Breast epithelium (tissue), 4 donors: ENCODE measurements around the gene INPP5J. TPM values are rescaled to one million over a fixed set of nuclear protein-coding genes. Genes with fewer than 3 reads are reported as not detected.

Source experiments
- DNase-seq, 2 donors: peaks; one replicate each; pipeline ENCODE4 v3.0.0-alpha.2; 2019; ENCODE audit warnings: low spot score in 2 of 2
- H3K27ac ChIP-seq, 2 donors: fragments of 200-600 bp; sonication (generic) in 1 of 2; one replicate each; pipeline ENCODE4 v1.5.1; 2016 to 2019; ENCODE audit warnings: mild to moderate bottlenecking in 1 of 2
- H3K27me3 ChIP-seq, 2 donors: fragments of 200-600 bp; sonication (generic) in 1 of 2; one replicate each; pipeline versions ENCODE4 v1.5.1 to v1.6.0; 2017 to 2019; ENCODE audit warnings: control low read depth in 1 of 2, mild to moderate bottlenecking in 1 of 2
- H3K36me3 ChIP-seq: fragments of 200-600 bp; one replicate; pipeline ENCODE4 v1.5.1; 2019
- H3K4me1 ChIP-seq, 2 donors: fragments of 200-600 bp; sonication (generic); one replicate each; pipeline ENCODE4 v1.5.1; 2016 to 2019; ENCODE audit warnings: control low read depth in 1 of 2
- H3K4me3 ChIP-seq, 3 donors: fragments of 200-600 bp; sonication (generic); 1 replicate in 2 of 3; 2 replicates in 1 of 3; pipeline ENCODE4 v1.5.1; 2016 to 2019; ENCODE audit warnings: mild to moderate bottlenecking in 3 of 3, moderate library complexity in 2 of 3
- H3K9me3 ChIP-seq, 2 donors: fragments of 200-600 bp; sonication (generic) in 1 of 2; one replicate each; pipeline ENCODE4 v1.5.1; 2016 to 2019; ENCODE audit warnings: control low read depth in 1 of 2
- CTCF ChIP-seq, 3 donors: fragments of 450-650 bp; IDR thresholded peaks; one replicate each; pipeline ENCODE4 v1.5.1; 2016 to 2017; ENCODE audit warnings: antibody characterized with exemption in 3 of 3, mild to moderate bottlenecking in 3 of 3, moderate library complexity in 3 of 3
- POLR2A ChIP-seq: fragments of 450-650 bp; IDR thresholded peaks from one replicate; pipeline ENCODE4 v1.6.1; 2016; ENCODE audit warnings: antibody characterized with exemption, mild to moderate bottlenecking, moderate library complexity
- POLR2AphosphoS5 ChIP-seq, 3 donors: sonication (generic); formaldehyde crosslinking; IDR thresholded peaks; one replicate each; pipeline ENCODE4 v1.6.1; 2017; ENCODE audit warnings: antibody characterized with exemption in 3 of 3
- intact Hi-C: fragments of 100-400 bp; cut with DNase I; formaldehyde crosslinking; loops from one replicate; pipeline ENCODE4 v1.15.1; 2023; ENCODE audit warnings: low total_unique reads
- total RNA-seq, 3 donors: library from RNA; depleted of rRNA; stranded (reverse); fragments of >200 nt; gene quantifications; one replicate each; pipeline ENCODE4 v1.1.0, GENCODE V29; 2016

The INPP5J gene
- total RNA-seq, 3 donors from 2014 or later = 7.5 to 15.2 TPM; not detected in 1

DNA sequence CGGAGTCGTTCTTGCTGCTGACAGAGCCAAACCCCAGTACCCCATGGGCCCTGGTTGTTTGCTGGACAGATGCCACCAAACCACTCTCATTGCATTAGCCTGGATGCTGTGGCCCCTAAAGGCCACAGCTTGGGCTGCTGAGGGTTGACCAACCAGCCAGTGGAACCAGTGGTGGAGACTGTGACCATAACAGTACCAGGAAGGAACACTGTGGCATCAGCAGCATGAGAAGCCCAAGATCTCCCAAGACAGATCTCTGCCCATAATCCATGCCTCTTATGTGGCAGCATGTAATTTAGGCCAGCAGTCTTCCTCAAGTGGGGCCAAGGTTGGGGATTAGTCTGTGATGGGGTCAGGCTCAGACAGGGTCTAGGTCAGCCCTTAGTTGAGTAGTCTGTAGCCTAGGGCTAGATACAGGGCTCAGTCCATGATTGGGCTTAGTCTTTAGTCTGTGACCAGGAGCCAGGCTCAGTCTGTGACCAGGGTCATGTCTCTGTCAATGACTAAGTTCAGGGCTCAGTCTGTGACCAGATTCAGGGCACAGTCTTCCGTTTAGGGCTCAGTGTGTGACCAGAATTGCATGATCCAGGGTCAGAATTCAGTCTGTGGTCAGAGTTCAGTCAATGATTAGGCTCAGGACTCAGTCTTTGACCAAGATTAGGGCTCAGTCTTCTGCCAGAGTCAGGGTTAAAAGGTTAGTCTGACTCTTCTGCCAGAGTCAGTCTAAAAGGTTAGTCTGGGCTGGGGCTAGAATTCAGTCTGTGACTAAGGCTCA is 4.5 kb upstream of the INPP5J start:
- Histone ChIP-seq H3K9me3 (no peaks in the 10 kb centered on the region), H3K4me3 (no peak overlapping the region), H3K27me3 (no peaks in the 10 kb centered on the region), H3K27ac (no peak overlapping the region), H3K36me3 (no peaks in the 10 kb centered on the region), H3K4me1 (peaks cover 3 to 7% of the 10 kb centered on the region in 2 donors)
- intact Hi-C loops = no loop called here
- DNase-seq = no peak
- TF ChIP-seq POLR2A = no peak
- no peak for TF ChIP-seq CTCF (IDR thresholded peaks at IDR 0.05)
- no peak for TF ChIP-seq POLR2AphosphoS5 (IDR thresholded peaks at IDR 0.05)

DNA sequence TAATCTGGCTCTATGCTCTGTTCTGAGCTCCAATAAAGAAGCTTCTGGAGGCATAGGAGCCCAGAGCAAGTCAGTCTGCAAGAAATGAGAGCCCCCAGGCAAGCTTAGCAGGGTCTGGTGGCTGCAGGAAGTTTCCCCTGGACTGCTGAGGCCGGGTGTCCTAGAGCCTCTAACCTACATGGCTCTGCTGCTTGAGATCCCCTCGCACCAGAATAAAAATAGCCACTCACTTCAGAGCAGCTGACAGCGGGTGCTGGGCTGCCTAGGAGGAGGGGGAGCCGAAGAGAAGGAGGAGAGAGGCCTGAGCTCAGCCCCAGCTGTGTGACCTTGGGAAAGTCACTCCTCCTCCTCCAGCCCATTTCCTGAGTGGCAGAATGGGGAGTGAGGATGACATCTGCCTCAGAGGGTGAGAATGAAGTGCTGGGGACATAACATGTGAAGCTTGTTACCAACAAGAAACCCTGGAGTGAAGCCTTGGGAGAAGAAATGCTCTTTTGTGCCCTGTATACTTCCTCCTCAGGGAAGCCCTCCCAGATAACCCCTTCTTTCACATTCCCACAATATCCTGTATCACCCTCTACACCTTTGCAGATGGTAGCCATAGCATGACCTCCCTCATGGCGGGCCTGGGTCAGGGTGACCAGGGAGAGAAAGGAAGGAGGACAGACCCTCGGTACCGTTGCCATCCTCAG is 3.6 kb upstream of the INPP5J start:
- no peaks in the 10 kb centered on the region for H3K9me3 ChIP-seq
- no peak overlapping the region for H3K27ac ChIP-seq
- H3K36me3 ChIP-seq = no peaks in the 10 kb centered on the region
- H3K4me3 ChIP-seq = no peak overlapping the region
- peaks cover 3 to 7% of the 10 kb centered on the region in 2 donors for H3K4me1 ChIP-seq
- no peak for TF ChIP-seq POLR2A
- TF ChIP-seq CTCF (IDR thresholded peaks at IDR 0.05) = no peak
- no peak for TF ChIP-seq POLR2AphosphoS5 (IDR thresholded peaks at IDR 0.05)
- H3K27me3 ChIP-seq = no peaks in the 10 kb centered on the region
- intact Hi-C loops = no loop called here
- DNase-seq = no peak

GRCh38 chr22:31120230-31120629 is 2.5 kb upstream of the INPP5J start:
- Histone ChIP-seq H3K27ac (no peak overlapping the region), H3K9me3 (no peaks in the 10 kb centered on the region), H3K4me3 (no peak overlapping the region), H3K4me1 (peaks cover 3 to 7% of the 10 kb centered on the region in 2 donors), H3K27me3 (no peaks in the 10 kb centered on the region), H3K36me3 (no peaks in the 10 kb centered on the region)
- TF ChIP-seq POLR2A (no peak), CTCF (IDR thresholded peaks at IDR 0.05) (no peak), POLR2AphosphoS5 (IDR thresholded peaks at IDR 0.05) (no peak)
- intact Hi-C loops = no loop called here
- DNase-seq = no peak

- Histone ChIP-seq H3K4me1 (peaks cover 3 to 7% of the 10 kb centered on the region in 2 donors), H3K27ac (no peak overlapping the region), H3K27me3 (no peaks in the 10 kb centered on the region), H3K4me3 (no peak overlapping the region), H3K36me3 (no peaks in the 10 kb centered on the region), H3K9me3 (no peaks in the 10 kb centered on the region)
- intact Hi-C loops = no loop called here
- DNase-seq = no peak
- TF ChIP-seq CTCF (IDR thresholded peaks at IDR 0.05) (no peak), POLR2AphosphoS5 (IDR thresholded peaks at IDR 0.05) (no peak), POLR2A (no peak)
These were observed 2.1 kb upstream of the INPP5J start for GRCh38 chr22:31120642-31121041.

DNA sequence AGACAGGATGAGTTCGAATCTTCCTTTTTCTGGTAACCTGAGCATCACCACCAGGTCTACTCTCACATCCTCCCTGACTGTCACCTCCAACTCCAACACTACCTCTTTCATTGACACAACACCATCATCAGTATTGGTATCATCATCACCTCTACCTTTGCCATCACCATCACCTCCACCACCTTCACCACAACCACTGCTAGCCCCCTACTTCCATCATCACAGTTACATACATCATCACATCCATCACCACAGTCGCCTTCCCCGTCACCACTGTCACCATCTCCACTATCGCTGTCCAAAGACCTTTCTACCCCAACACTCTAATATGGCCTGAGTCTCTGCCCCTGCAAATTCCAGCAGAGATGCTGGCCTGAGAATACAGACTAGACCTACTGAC is 1.4 kb upstream of the INPP5J start:
- no peak for TF ChIP-seq POLR2A
- no peak for TF ChIP-seq CTCF (IDR thresholded peaks at IDR 0.05)
- TF ChIP-seq POLR2AphosphoS5 (IDR thresholded peaks at IDR 0.05) = no peak
- Histone ChIP-seq H3K4me1 (peaks cover 3 to 7% of the 10 kb centered on the region in 2 donors), H3K27me3 (no peaks in the 10 kb centered on the region), H3K27ac (no peak overlapping the region), H3K4me3 (no peak overlapping the region), H3K36me3 (no peaks in the 10 kb centered on the region), H3K9me3 (no peaks in the 10 kb centered on the region)
- intact Hi-C loops = no loop called here
- DNase-seq = no peak
